Pancreas (tissue), 10 donors: ENCODE results near the gene CCT4. TPM values are rescaled to one million over a fixed set of nuclear protein-coding genes. Genes with fewer than 3 reads are reported as not detected.
A peak's percentile ranks its signal among the peaks of the same experiment; 100 is the strongest.

ENCODE experiments used
- ATAC-seq, 4 donors: fragments of 200-7000 bp; cut with Tn5 transposase; one replicate each; pipeline versions ENCODE4 v1.8.0 to v1.9.1; 2020; ENCODE audit warnings: mild to moderate bottlenecking in 4 of 4, moderate library complexity in 4 of 4
- DNase-seq, 6 donors: peaks; one replicate each; pipeline ENCODE4 v3.0.0-alpha.2; 2020
- FAIRE-seq: peaks from 2 replicates; lab custom pipeline; 2012; peaks lifted over from hg19 to GRCh38; lab: Jason Lieb, UNC
- H3K27ac ChIP-seq, 4 donors: fragments of 200-600 bp; sonication (generic); 1 replicate in 3 of 4; 2 replicates in 1 of 4; pipeline versions ENCODE4 v1.5.0 to v1.8.0; 2020
- H3K27me3 ChIP-seq, 4 donors: fragments of 200-600 bp; one replicate each; pipeline ENCODE4 v1.8.0; 2021
- H3K36me3 ChIP-seq, 3 donors: fragments of 200-600 bp; sonication (generic) in 1 of 3; one replicate each; pipeline versions ENCODE4 v1.5.0 to v1.8.0; 2020 to 2021
- H3K4me1 ChIP-seq, 3 donors: fragments of 200-600 bp; one replicate each; pipeline ENCODE4 v1.8.0; 2021
- H3K4me3 ChIP-seq, 4 donors: fragments of 200-600 bp; sonication (generic) in 2 of 4; one replicate each; pipeline versions ENCODE4 v1.5.0 to v1.8.0; 2020 to 2021
- H3K9me3 ChIP-seq, 4 donors: fragments of 200-600 bp; one replicate each; pipeline ENCODE4 v1.8.0; 2021
- CTCF ChIP-seq, 4 donors: fragments of 200-600 bp; sonication (generic) in 3 of 4; IDR thresholded peaks; one replicate each; pipeline versions ENCODE4 v1.5.0 to v1.8.0; 2021; ENCODE audit warnings: antibody characterized with exemption in 4 of 4
- WGBS, 2 donors: extraction: QIAGEN DNeasy Blood & Tissue Kit; methylation state at CpG; one replicate each; pipeline ENCODE4 v1.1.7; 2013; 5-methylcytosine and 5-hydroxymethylcytosine counted together
- intact Hi-C, 3 donors: fragments of 100-400 bp; cut with DNase I; formaldehyde crosslinking; loops; one replicate each; pipeline versions ENCODE4 v1.11.1 to v1.14.2; 2022
- polyA plus RNA-seq, 2 donors: library from polyadenylated mRNA; stranded (reverse); fragments of 200-250 nt; gene quantifications; one replicate each; pipeline ENCODE4 v1.2.3, GENCODE V29; 2013
- total RNA-seq, 6 donors: library from RNA; stranded (reverse); fragmentation: NEBNext Ultra II Directional in 4 of 6; extraction: Animal tissue kit (Norgen Biotek cat#: 25700) in 4 of 6; gene quantifications; one replicate each; pipeline versions ENCODE4 v1.2.1 to v1.2.4, GENCODE V29; 2021 to 2023
- donor health status: healthy with polysubstance abuse.
- donor health status: DM: no; HTN: no; CAD: no; lungs with moderate emphysema.
- donor health status: DM: no; HTN: no; CAD: no.
- donor health status: control.
- donor health status: control.
- donor health status: Bipolar disorder and iron deficiency.
- donor health status: DM: yes; HTN: yes; CAD: no.
- donor health status: DM: no; HTN: no; CAD: no.
- donor health status: DM: no; HTN: no; CAD: no.
- donor health status: DM: yes; HTN: yes; CAD: no.

The CCT4 gene
- total and polyA plus RNA-seq, 8 donors, result 24.6 to 101 (median 68.3) TPM

DNA sequence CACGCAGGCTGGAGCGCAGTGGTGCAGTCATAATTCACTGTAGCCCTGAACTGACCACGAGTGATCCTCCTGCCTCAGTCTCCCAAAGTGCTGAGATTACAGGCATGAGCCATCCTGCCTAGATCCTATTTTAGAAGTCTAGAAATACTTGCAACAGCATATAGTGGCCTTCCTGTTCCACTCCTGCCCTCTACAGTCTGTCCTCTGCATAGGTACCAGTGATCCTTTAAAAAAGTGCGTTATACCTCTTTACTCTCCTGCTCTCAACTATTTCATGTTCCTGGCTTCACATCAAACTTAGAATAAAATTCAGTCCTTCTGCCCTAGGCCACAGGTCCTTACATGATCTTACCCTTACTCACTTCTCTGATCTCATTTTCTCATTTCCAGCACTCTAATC lies 23.1 kb upstream of the CCT4 start:
- no peak for FAIRE-seq
- 83 to 95% methylated on average over 4 of the region's 4 CpGs for WGBS, 2 donors
- TF ChIP-seq CTCF (IDR thresholded peaks at IDR 0.05), result no peak

DNA sequence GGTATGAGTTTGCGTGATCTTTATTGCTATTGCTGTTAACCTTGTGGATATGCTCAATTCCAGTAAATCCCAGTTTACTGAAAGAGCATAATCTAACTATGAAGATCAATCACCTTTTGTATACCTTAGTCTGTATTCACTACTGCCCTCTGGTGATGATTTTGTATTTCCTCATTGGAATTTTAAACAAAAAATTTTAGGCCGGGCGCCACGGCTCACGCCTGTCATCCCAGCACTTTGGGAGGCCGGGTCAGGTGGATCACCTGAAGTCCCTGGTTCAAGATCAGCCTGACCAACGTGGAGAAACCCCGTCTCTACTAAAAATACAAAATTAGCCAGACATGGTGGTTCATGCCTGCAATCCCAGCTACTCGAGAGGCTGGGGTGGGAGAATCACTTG lies 22.1 kb upstream of the CCT4 start:
- no peaks in the 10 kb centered on the region for H3K36me3 ChIP-seq
- intact Hi-C loops, result no loop called here
- no peak overlapping the region for H3K27ac ChIP-seq
- ATAC-seq (peak in 3 of 4 donors; percentile 26 to 45 (median 36)), DNase-seq (no peak), FAIRE-seq (no peak)
- H3K4me1 ChIP-seq, result peaks cover 0 to 13% (median 7%) of the 10 kb centered on the region in 3 donors
- TF ChIP-seq CTCF (IDR thresholded peaks at IDR 0.05), result peak in 1 of 4 donors; percentile 12
- no peak overlapping the region for H3K4me3 ChIP-seq
- H3K27me3 ChIP-seq, result no peaks in the 10 kb centered on the region
- H3K9me3 ChIP-seq, result no peaks in the 10 kb centered on the region
- 41 to 54% methylated on average over 9 of the region's 9 CpGs for WGBS, 2 donors

More for the DNA sequence above, 23.1 kb upstream of the CCT4 start:
- intact Hi-C loops, result no loop called here
- Histone ChIP-seq H3K9me3 (no peaks in the 10 kb centered on the region), H3K4me3 (no peak overlapping the region), H3K36me3 (no peaks in the 10 kb centered on the region), H3K27me3 (no peaks in the 10 kb centered on the region), H3K27ac (no peak overlapping the region), H3K4me1 (peaks cover 0 to 11% (median 4%) of the 10 kb centered on the region in 3 donors)
- DNase-seq (no peak), ATAC-seq (peak in 1 of 4 donors; percentile 17)

DNA sequence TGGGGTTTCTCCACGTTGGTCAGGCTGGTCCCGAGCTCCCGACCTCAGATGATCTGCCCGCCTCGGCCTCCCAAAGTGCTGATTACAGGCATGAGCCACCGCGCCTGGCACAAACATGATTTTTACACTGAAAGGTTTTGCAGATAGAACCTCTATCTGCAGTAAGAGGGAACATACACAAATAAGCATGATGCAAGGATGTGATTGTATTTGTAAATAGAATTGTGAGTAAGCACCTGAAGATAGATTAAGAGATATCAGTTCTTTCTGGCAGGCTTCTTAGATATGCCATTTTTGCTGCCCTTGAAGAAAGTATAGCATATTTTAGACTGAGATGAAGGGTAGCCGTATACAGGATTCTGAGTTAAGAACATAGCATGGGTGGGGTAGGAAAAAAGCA lies 20.7 kb upstream of the CCT4 start:
- FAIRE-seq, result no peak

GRCh38 chr2:61906186-61906470 lies 17.7 kb upstream of the CCT4 start:
- H3K9me3 ChIP-seq, result no peaks in the 10 kb centered on the region
- H3K4me3 ChIP-seq, result peak overlapping the region; percentile 68 to 77 (median 73)
- WGBS, 2 donors, result 0% methylated on average over 6 of the region's 6 CpGs
- no peak for TF ChIP-seq CTCF (IDR thresholded peaks at IDR 0.05)
- intact Hi-C loops, result no loop called here
- no peaks in the 10 kb centered on the region for H3K36me3 ChIP-seq
- DNase-seq (no peak), FAIRE-seq (no peak), ATAC-seq (peak in 3 of 4 donors; percentile 18 to 29 (median 24))
- H3K4me1 ChIP-seq, result peaks cover 0 to 18% (median 7%) of the 10 kb centered on the region in 3 donors
- no peaks in the 10 kb centered on the region for H3K27me3 ChIP-seq
- no peak overlapping the region for H3K27ac ChIP-seq

More for the DNA sequence above, 20.7 kb upstream of the CCT4 start:
- ATAC-seq (no peak), DNase-seq (no peak)
- no peak overlapping the region for H3K4me3 ChIP-seq
- no peak overlapping the region for H3K27ac ChIP-seq
- H3K4me1 ChIP-seq, result peaks cover 0 to 18% (median 7%) of the 10 kb centered on the region in 3 donors
- no peaks in the 10 kb centered on the region for H3K36me3 ChIP-seq
- WGBS, 2 donors, result 83 to 84% methylated on average over 8 of the region's 8 CpGs
- H3K9me3 ChIP-seq, result no peaks in the 10 kb centered on the region
- H3K27me3 ChIP-seq, result no peaks in the 10 kb centered on the region
- no peak for TF ChIP-seq CTCF (IDR thresholded peaks at IDR 0.05)
- intact Hi-C loops, result no loop called here

GRCh38 chr2:61905372-61906185 lies 17.1 kb upstream of the CCT4 start, which contains the start of gene COMMD1:
COMMD1 (plus strand) TSS chr2:61905674; CDS start chr2:61905679, 5 bp downstream.
- no peak for TF ChIP-seq CTCF (IDR thresholded peaks at IDR 0.05)
- Histone ChIP-seq H3K9me3 (no peaks in the 10 kb centered on the region), H3K27ac (peak within 1 kb of the TSS in 3 of 4 donors; percentile 25 to 52 (median 28)), H3K4me3 (peak within 1 kb of the TSS; percentile 68 to 77 (median 73)), H3K4me1 (peaks cover 0 to 18% (median 7%) of the 10 kb centered on the region in 3 donors), H3K27me3 (no peaks in the 10 kb centered on the region), H3K36me3 (no peaks in the 10 kb centered on the region)
- 0% methylated on average over 33 of the region's 33 CpGs for WGBS, 2 donors
- FAIRE-seq (no peak), DNase-seq (peak; percentile 65 to 95 (median 80)), ATAC-seq (peak; percentile 98 to 100 (median 99))
- intact Hi-C loops, result no loop called here
